Measurements from ENCODE around the gene DELE1. TPM values are rescaled to one million over a fixed set of nuclear protein-coding genes. Genes with fewer than 3 reads are reported as not detected.
"Not testable (repeated sequence)": the region's sequence is repeated elsewhere in the genome, so short reads cannot be mapped to it uniquely, and the experiment has no call there.

The DELE1 gene
- total RNA-seq, 1 donor from 2014 or later: 73.3 TPM

- ATAC-seq: no peak
- DNase-seq (ENCODE audit: low spot score): no peak
- intact Hi-C loops (cut with DNase I): no loop called here
Measured at GRCh38 chr5:141882594-141883183, 41.0 kb upstream of the DELE1 start.

GRCh38 chr5:141883184-141883891 lies 40.3 kb upstream of the DELE1 start:
- ATAC-seq (no peak), DNase-seq (ENCODE audit: low spot score) (no peak)
- intact Hi-C loops (cut with DNase I): no loop called here

DNA sequence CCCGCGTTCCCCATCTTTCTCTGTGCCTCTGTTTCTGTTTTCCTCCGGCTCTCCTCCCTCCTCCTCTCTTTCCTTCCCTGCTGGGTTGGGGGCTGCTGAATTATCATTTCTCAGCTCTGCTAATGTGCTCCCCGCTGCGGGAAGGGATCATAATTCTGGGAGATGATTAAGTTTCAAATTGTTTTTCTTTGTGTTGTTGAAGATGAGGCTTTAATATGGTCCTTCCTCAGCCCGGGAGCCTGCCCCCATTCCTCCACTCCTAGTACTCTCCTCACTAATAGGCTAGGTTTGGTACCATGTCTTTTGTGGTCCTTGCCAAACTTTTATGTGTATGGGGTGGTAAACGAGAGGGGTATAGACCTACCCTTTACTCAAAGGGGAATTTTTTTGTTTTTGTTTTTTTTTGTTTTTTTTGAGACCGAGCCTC lies 39.8 kb upstream of the DELE1 start:
- DNase-seq (ENCODE audit: low spot score) (no peak), ATAC-seq (no peak)
- intact Hi-C loops (cut with DNase I): no loop called here

GRCh38 chr5:141889282-141889871 lies 34.3 kb upstream of the DELE1 start:
- DNase-seq (ENCODE audit: low spot score): no peak
- intact Hi-C loops (cut with DNase I): no loop called here
- ATAC-seq: no peak

DNA sequence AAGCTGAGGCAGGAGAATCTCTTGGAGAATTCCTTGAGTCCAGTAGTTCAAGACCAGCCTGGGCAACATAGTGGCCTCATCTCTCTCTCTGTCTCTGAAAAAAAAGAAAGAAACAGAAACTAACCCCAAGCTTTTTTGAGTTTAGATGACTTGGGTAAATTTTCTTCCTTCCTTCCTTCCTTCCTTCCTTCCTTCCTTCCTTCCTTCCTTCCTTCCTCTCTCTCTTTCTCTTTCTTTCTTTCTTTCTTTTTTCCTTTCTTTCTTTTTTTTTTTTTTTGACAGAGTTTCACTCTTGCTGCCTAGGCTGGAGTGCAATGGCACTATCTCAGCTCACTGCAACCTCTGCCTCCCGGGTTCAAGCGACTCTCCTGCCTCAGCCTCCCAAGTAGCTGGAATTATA lies 33.2 kb upstream of the DELE1 start:
- intact Hi-C loops (cut with DNase I); ATAC-seq; DNase-seq (ENCODE audit: low spot score): not testable (repeated sequence)

- ATAC-seq (no peak), DNase-seq (ENCODE audit: low spot score) (no peak)
- intact Hi-C loops (cut with DNase I): no loop called here
Measured at GRCh38 chr5:141897425-141897824, 26.2 kb upstream of the DELE1 start.

- DNase-seq (ENCODE audit: low spot score) (no peak), ATAC-seq (no peak)
- intact Hi-C loops (cut with DNase I): no loop called here
Measured at GRCh38 chr5:141898448-141899049, 25.1 kb upstream of the DELE1 start.

- intact Hi-C loops (cut with DNase I): no loop called here
- no peak for ATAC-seq
Measured at GRCh38 chr5:141902015-141902814, 21.5 kb upstream of the DELE1 start.

DNA sequence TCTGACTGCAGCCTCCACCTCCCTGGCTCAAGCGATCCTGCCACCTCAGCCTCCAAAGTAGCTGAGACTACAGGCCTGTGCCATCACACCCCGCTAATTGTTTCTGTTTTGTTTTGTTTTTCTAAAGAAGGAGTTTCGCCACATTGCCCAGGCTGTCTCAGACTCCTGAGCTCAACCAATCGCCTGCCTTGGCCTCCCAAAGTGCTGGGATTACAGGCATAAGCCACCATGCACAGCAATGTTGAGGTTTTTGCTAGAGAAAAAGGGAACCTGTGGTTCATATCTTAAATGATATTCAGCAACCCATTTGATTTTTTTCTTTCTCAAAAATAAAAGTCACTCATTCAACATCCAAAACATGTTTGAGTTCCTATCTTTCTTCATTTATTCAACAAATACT lies 20.4 kb upstream of the DELE1 start:
- intact Hi-C loops (cut with DNase I): no loop called here

More at GRCh38 chr5:141902015-141902814, 21.5 kb upstream of the DELE1 start:
- no peak for DNase-seq (ENCODE audit: low spot score)

DNA sequence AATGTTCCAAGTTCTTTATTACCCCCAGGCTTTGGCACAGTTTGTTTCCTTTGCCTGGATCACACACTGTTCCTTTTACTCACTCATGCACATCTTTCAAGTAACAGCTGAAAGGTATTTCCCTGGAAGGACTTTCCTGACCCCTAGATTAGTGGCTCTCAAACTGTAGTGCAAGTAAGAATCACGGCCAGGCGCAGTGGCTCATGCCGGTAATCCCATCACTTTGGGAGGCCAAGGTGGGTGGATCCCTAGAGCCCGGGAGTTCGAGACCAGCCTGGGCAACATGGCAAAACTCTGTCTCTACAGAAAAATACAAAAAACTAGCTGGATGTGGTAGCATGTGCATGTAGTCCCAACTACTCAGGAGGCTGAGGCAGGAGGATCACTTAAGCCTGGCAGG lies 19.1 kb upstream of the DELE1 start:
- ATAC-seq (no peak), DNase-seq (ENCODE audit: low spot score) (no peak)
- intact Hi-C loops (cut with DNase I): no loop called here

More for the DNA sequence above, 20.4 kb upstream of the DELE1 start:
- ATAC-seq (no peak), DNase-seq (ENCODE audit: low spot score) (no peak)

- intact Hi-C loops (cut with DNase I): no loop called here
- DNase-seq (ENCODE audit: low spot score) (no peak), ATAC-seq (no peak)
Measured at GRCh38 chr5:141906517-141906916, 17.2 kb upstream of the DELE1 start.

- ATAC-seq (no peak), DNase-seq (ENCODE audit: low spot score) (no peak)
- intact Hi-C loops (cut with DNase I): no loop called here
Measured at GRCh38 chr5:141906972-141907371, 16.7 kb upstream of the DELE1 start.

- ATAC-seq: no peak
- intact Hi-C loops (cut with DNase I): no loop called here
- DNase-seq (ENCODE audit: low spot score): no peak
Measured at GRCh38 chr5:141908796-141909195, 14.9 kb upstream of the DELE1 start.

- DNase-seq (ENCODE audit: low spot score): no peak
Measured at GRCh38 chr5:141909212-141909611, 14.5 kb upstream of the DELE1 start.

GRCh38 chr5:141910271-141910673 lies 13.4 kb upstream of the DELE1 start:
- intact Hi-C loops (cut with DNase I): no loop called here
- DNase-seq (ENCODE audit: low spot score) (no peak), ATAC-seq (no peak)

More at GRCh38 chr5:141909212-141909611, 14.5 kb upstream of the DELE1 start:
- no peak for ATAC-seq
- intact Hi-C loops (cut with DNase I): no loop called here

- intact Hi-C loops (cut with DNase I): no loop called here
Measured at GRCh38 chr5:141913560-141914198, 10.0 kb upstream of the DELE1 start.

GRCh38 chr5:141914199-141914743 lies 9.4 kb upstream of the DELE1 start:
- intact Hi-C loops (cut with DNase I): no loop called here
- ATAC-seq (peak; percentile 92), DNase-seq (ENCODE audit: low spot score) (peak; percentile 76)

More at GRCh38 chr5:141913560-141914198, 10.0 kb upstream of the DELE1 start:
- DNase-seq (ENCODE audit: low spot score) (no peak), ATAC-seq (no peak)

- intact Hi-C loops (cut with DNase I): no loop called here
- DNase-seq (ENCODE audit: low spot score): no peak
- ATAC-seq: no peak
Measured at GRCh38 chr5:141914797-141915196, 8.9 kb upstream of the DELE1 start.
